LNCaP clone FGC (cell line): ENCODE results near the gene SETD7.

Experiments used
- DNase-seq: peaks from one replicate; pipeline ENCODE4 v3.0.0-alpha.2; 2011; ENCODE audit warnings: low read depth
- H3K4me3 ChIP-seq: 2 replicates; pipeline ENCODE4 v1.5.1; 2011; ENCODE audit warnings: mild to moderate bottlenecking, low read depth, low read length, control low read depth
- CTCF ChIP-seq: IDR thresholded peaks from 2 replicates; pipeline ENCODE4 v1.5.1; 2012; ENCODE audit warnings: mild to moderate bottlenecking; ENCODE audit not compliant: control insufficient read depth, insufficient read depth; ENCODE audit errors: extremely low read depth

The SETD7 gene

GRCh38 chr4:139521754-139522401 is 34.1 kb downstream of the SETD7 start:
- DNase-seq = no peak
- H3K4me3 ChIP-seq = no peak overlapping the region
- TF ChIP-seq CTCF = no peak

GRCh38 chr4:139515531-139515958 is 40.5 kb downstream of the SETD7 start:
- no peak for TF ChIP-seq CTCF
- H3K4me3 ChIP-seq = no peak overlapping the region
- no peak for DNase-seq

GRCh38 chr4:139514382-139515059 is 41.5 kb downstream of the SETD7 start:
- H3K4me3 ChIP-seq = no peak overlapping the region
- no peak for DNase-seq
- TF ChIP-seq CTCF = no peak

GRCh38 chr4:139511320-139511719 is 44.7 kb downstream of the SETD7 start:
- no peak for DNase-seq
- no peak for TF ChIP-seq CTCF
- H3K4me3 ChIP-seq = no peak overlapping the region

GRCh38 chr4:139509727-139510410 is 46.1 kb downstream of the SETD7 start:
- TF ChIP-seq CTCF = peak; percentile 67
- H3K4me3 ChIP-seq = no peak overlapping the region
- no peak for DNase-seq

- peak; percentile 69 for DNase-seq
- no peak overlapping the region for H3K4me3 ChIP-seq
- no peak for TF ChIP-seq CTCF
Measured at GRCh38 chr4:139508581-139509237, 47.3 kb downstream of the SETD7 start.
